A549 (cell line): ENCODE data around the gene CD48. TPM values are rescaled to one million over a fixed set of nuclear protein-coding genes. Genes with fewer than 3 reads are reported as not detected.
"Not testable (repeated sequence)": the region's sequence is repeated elsewhere in the genome, so short reads cannot be mapped to it uniquely, and the experiment has no call there.

ENCODE experiments used
- ATAC-seq, 2 experiments: fragments of 200-7000 bp in 1 of 2; fragments of >200 bp in 1 of 2; cut with Nextera tagmentation in 1 of 2; cut with Tn5 transposase in 1 of 2; 3 replicates each; pipeline versions ENCODE4 v1.8.0 to v1.9.1; 2018 to 2020; ENCODE audit warnings: mild to moderate bottlenecking in 1 of 2, moderate library complexity in 1 of 2
- CTCF ChIA-PET: fragments of 300-600 bp; sonication (Branson Sonifier 250); formaldehyde crosslinking; extraction: SDS; loops from one replicate; lab custom pipeline; 2021; ENCODE audit warnings: antibody characterized with exemption, inconsistent platforms; lab: Yijun Ruan, JAX
- POLR2A ChIA-PET: fragments of 350-600 bp; formaldehyde crosslinking; extraction: SDS; loops from one replicate; lab custom pipeline; 2021; ENCODE audit warnings: antibody characterized with exemption, inconsistent platforms; lab: Yijun Ruan, JAX
- DNase-seq, 2 experiments: peaks; one replicate each; pipeline versions ENCODE4 v3.0.0 to v3.0.0-alpha.2; 2011 to 2016; ENCODE audit warnings: low read depth in 1 of 2, low spot score in 1 of 2
- FAIRE-seq: peaks from 2 replicates; lab custom pipeline; 2011; peaks lifted over from hg19 to GRCh38; lab: Jason Lieb, UNC
- H3K27ac ChIP-seq, 2 experiments: fragments of >200 bp; sonication (Bioruptor Twin); formaldehyde crosslinking; 3 replicates each; pipeline ENCODE4 v1.5.1; 2016 to 2017
- H3K4me1 ChIP-seq: fragments of >200 bp; sonication (Bioruptor Twin); formaldehyde crosslinking; 3 replicates; pipeline ENCODE4 v1.6.1; 2016
- H3K4me2 ChIP-seq: fragments of >200 bp; sonication (Bioruptor Twin); formaldehyde crosslinking; 3 replicates; pipeline ENCODE4 v1.6.1; 2016
- H3K4me3 ChIP-seq: fragments of >200 bp; sonication (Bioruptor Twin); formaldehyde crosslinking; 3 replicates; pipeline ENCODE4 v1.5.1; 2016
- H3K9me3 ChIP-seq: fragments of >200 bp; sonication (Bioruptor Twin); formaldehyde crosslinking; 3 replicates; pipeline ENCODE4 v1.6.1; 2016
- CEBPB ChIP-seq, 2 experiments: fragments of >200 bp in 1 of 2; sonication (Bioruptor Twin) in 1 of 2; formaldehyde crosslinking in 1 of 2; IDR thresholded peaks; 2 replicates each; pipeline ENCODE4 v1.6.1; 2012 to 2016
- ESRRA ChIP-seq: fragments of 150-350 bp; IDR thresholded peaks from 2 replicates; pipeline ENCODE4 v1.6.1; 2014; ENCODE audit warnings: mild to moderate bottlenecking, low read length, borderline replicate concordance
- JUN ChIP-seq, 2 experiments: fragments of >200 bp; sonication (Bioruptor Twin); formaldehyde crosslinking; IDR thresholded peaks; 2 replicates in 1 of 2; 3 replicates in 1 of 2; pipeline ENCODE4 v1.6.1; 2016 to 2017
- KDM1A ChIP-seq: fragments of 200-600 bp; sonication (generic); IDR thresholded peaks from 2 replicates; pipeline ENCODE4 v1.6.1; 2016; ENCODE audit warnings: low read depth, mild to moderate bottlenecking
- KDM5A ChIP-seq: fragments of 200-600 bp; sonication (generic); IDR thresholded peaks from 2 replicates; pipeline ENCODE4 v1.6.1; 2016; ENCODE audit warnings: antibody characterized with exemption, mild to moderate bottlenecking
- NFE2L2 ChIP-seq: fragments of 150-350 bp; conservative IDR thresholded peaks from 2 replicates; pipeline ENCODE4 v1.6.1; 2014; ENCODE audit warnings: low read length
- POLR2A ChIP-seq: IDR thresholded peaks from 2 replicates; pipeline ENCODE4 v1.6.1; 2012; ENCODE audit warnings: mild to moderate bottlenecking, low read length
- RAD21 ChIP-seq, 2 experiments: fragments of >200 bp in 1 of 2; sonication (Bioruptor Twin) in 1 of 2; formaldehyde crosslinking in 1 of 2; IDR thresholded peaks in 1 of 2; conservative IDR thresholded peaks in 1 of 2; 2 replicates in 1 of 2; 3 replicates in 1 of 2; pipeline ENCODE4 v1.6.1; 2012 to 2018; ENCODE audit warnings: inconsistent platforms in 1 of 2
- RCOR1 ChIP-seq: fragments of 150-350 bp; IDR thresholded peaks from 2 replicates; pipeline ENCODE4 v1.6.1; 2014; ENCODE audit warnings: antibody characterized with exemption, low read length, low read depth
- SREBF2 ChIP-seq: fragments of 450-650 bp; IDR thresholded peaks from 2 replicates; pipeline ENCODE4 v1.6.1; 2014; ENCODE audit warnings: mild to moderate bottlenecking, moderate library complexity
- TP53 ChIP-seq: fragments of 250-450 bp; sonication (Bioruptor Pico); IDR thresholded peaks from 2 replicates; pipeline ENCODE4 v1.5.0; 2021; ENCODE audit warnings: mild to moderate bottlenecking, moderate library complexity
- WGBS: methylation state at CpG from one replicate; pipeline ENCODE4 v1.1.6; 2017; ENCODE audit errors: missing lambda C conversion rate; 5-methylcytosine and 5-hydroxymethylcytosine counted together
- polyA plus RNA-seq, 4 experiments: library from polyadenylated mRNA; depleted of rRNA in 3 of 4; stranded (reverse); fragments of >200 nt; fragmentation: RNase III in 1 of 4; extraction: RNeasy Plus Mini Kit Qiagen cat#74134 plus additional on column Dnase treatment in 1 of 4; gene quantifications; 2 replicates in 3 of 4; 3 replicates in 1 of 4; pipeline ENCODE4 v1.2.3, GENCODE V29; 2011 to 2017
- TF ChIP-seq, protein P1 (sequence below): fragments of 150-350 bp; IDR thresholded peaks from 2 replicates; pipeline ENCODE4 v1.6.1; 2014; ENCODE audit warnings: low read depth, mild to moderate bottlenecking, low read length
- TF ChIP-seq, protein P2 (sequence below): IDR thresholded peaks from 2 replicates; pipeline ENCODE4 v1.6.1; 2012

Gene CD48
- polyA plus RNA-seq, 2 of the 4 experiments (the other 2 are of a cell fraction): not detected

DNA sequence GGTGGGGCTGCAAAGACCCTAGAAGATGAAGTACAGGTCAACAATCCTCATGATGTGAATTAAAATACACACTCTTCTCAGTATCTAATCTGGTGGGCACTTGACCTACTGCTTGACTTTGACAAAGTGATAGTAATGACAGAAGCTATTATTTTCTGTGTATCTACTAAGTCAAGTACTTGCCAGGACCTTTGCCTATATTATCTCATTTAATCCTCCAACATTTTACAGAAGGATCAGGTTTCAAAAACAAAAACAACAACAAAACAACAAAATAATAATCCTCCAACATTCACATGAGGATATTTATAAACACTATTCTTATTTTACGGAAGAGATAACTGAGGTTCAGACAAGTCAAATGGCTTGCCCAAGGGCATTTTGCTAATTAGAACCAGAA lies 4.4 kb upstream of the CD48 start:
- ChIA-PET CTCF (interaction anchor here (0.6 to 3.3 kb wide), 7 partner anchors 9 to 1584 kb away, joined by 3 to 14 read pairs (median 5); partner anchors contain the start of gene KLHDC9), POLR2A (no interaction called here)
- Histone ChIP-seq H3K4me1 (no peaks in the 10 kb centered on the region; the same call in 2 of the 3 replicates), H3K4me2 (no peak overlapping the region), H3K27ac (no peak overlapping the region), H3K9me3 (no peaks in the 10 kb centered on the region), H3K4me3 (no peak overlapping the region)
- TF ChIP-seq KDM1A (no peak), RCOR1 (no peak), NFE2L2 (no peak)
- DNase-seq (no peak), ATAC-seq (no peak), FAIRE-seq (no peak)
- 85% methylated on average over 1 of the region's 1 CpG for WGBS

DNA sequence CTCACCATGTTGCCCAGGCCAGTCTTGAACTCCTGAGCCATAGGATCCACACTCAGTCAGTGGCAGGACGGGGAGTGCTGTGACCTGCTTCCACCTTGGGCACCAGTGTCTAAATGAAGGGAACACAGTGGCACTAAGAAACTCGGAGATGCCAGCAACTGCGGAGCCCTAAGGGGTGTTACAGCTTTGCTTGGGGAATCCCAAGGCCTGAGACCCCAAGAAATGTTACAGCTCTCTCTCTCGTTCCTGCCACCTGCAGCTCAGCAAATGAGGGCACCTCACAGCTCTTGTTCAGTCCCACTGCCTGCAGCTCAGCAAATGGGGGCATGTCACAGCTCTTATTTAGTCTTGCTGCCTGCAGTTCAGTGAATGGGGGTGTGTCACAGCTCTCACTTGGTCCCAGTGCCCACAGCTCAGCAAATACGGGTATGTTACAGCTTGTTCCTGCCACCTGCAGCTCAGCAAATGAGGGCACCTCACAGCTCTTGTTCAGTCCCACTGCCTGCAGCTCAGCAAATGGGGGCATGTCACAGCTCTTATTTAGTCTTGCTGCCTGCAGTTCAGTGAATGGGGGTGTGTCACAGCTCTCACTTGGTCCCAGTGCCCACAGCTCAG lies 2.5 kb upstream of the CD48 start:
- H3K9me3 ChIP-seq, POLR2A ChIA-PET, ATAC-seq, FAIRE-seq, H3K4me1 ChIP-seq, H3K27ac ChIP-seq, DNase-seq, H3K4me3 ChIP-seq, H3K4me2 ChIP-seq: not testable (repeated sequence)
- CTCF ChIA-PET: interaction anchor here (0.6 to 3.3 kb wide), 3 partner anchors 12 to 238 kb away, joined by 3 to 14 read pairs (median 7); no protein-coding TSS in a partner anchor
- WGBS: 47% methylated on average over 3 of the region's 5 CpGs

DNA sequence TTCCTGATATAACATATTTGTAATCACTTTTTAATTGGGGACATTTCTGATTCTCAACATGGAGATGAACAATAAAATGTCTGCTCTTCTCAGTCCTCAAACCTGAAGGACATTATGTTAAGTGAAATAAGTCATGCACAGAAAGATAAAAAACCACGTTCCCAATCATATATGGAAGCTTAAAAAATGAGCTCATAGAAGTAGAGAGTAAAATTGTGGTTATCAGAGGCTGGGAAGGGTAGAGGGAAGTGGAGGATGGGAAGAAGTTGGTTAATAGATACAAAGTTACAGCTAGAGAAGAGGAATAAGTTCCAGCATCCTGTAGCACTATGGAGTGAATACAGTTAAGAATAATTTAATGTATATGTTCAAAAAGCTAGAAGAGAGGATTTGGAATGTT lies 1.5 kb upstream of the CD48 start:
- H3K4me2 ChIP-seq: no peak overlapping the region
- FAIRE-seq (no peak), DNase-seq (no peak), ATAC-seq (no peak)
- CTCF ChIA-PET: interaction anchor here (0.9 to 1.6 kb wide), 3 partner anchors 239 to 277 kb away, joined by 3 to 6 read pairs (median 4); partner anchors contain the start of gene ITLN2
- WGBS: 0% methylated on average over 1 of the region's 1 CpG
- no peaks in the 10 kb centered on the region for H3K4me1 ChIP-seq
- no peak overlapping the region for H3K27ac ChIP-seq
- H3K4me3 ChIP-seq: no peak overlapping the region
- no peaks in the 10 kb centered on the region for H3K9me3 ChIP-seq
- POLR2A ChIA-PET: no interaction called here
- TF ChIP-seq SREBF2 (no peak), CEBPB (IDR thresholded peaks at IDR 0.05) (no peak), NFE2L2 (no peak), RAD21 (conservative IDR thresholded peaks at IDR 0.05 in 1 of 2, IDR thresholded peaks at IDR 0.05 in 1 of 2) (no peak), POLR2A (no peak)
- TF ChIP-seq, protein P1, sequence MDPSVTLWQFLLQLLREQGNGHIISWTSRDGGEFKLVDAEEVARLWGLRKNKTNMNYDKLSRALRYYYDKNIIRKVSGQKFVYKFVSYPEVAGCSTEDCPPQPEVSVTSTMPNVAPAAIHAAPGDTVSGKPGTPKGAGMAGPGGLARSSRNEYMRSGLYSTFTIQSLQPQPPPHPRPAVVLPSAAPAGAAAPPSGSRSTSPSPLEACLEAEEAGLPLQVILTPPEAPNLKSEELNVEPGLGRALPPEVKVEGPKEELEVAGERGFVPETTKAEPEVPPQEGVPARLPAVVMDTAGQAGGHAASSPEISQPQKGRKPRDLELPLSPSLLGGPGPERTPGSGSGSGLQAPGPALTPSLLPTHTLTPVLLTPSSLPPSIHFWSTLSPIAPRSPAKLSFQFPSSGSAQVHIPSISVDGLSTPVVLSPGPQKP: no peak

DNA sequence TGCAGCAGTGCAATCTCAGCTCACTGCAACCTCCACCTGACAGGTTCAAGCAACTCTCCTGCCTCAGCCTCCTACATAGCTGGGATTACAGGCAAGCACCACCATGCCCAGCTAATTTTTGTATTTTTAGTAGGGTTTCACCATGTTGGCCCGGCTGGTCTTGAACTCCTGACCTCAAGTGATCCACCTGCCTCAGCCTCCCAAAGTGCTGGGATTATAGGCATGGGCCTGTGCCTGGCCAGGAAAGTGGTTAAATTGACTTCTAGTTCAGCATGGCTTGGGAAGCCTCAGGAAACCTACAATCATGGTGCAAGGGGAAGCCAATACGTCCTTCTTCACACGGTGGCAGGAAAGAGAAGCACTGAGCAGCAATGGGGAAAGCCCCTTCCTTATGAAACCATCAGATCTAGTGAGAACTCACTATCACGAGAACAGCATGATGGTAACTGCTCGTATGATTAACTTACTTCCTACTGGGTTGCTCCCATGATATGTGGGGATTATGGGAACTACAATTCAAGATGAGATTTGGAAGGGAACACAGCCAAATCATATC lies 981 bp upstream of the CD48 start:
- DNase-seq, ATAC-seq, H3K9me3 ChIP-seq, FAIRE-seq, H3K4me2 ChIP-seq, H3K4me3 ChIP-seq, H3K27ac ChIP-seq, H3K4me1 ChIP-seq, POLR2A ChIA-PET: not testable (repeated sequence)
- WGBS: 59% methylated on average over 5 of the region's 5 CpGs
- CTCF ChIA-PET: interaction anchor here (0.9 to 1.6 kb wide), 4 partner anchors 239 to 278 kb away, joined by 3 to 6 read pairs (median 4); partner anchors contain the start of gene ITLN2

DNA sequence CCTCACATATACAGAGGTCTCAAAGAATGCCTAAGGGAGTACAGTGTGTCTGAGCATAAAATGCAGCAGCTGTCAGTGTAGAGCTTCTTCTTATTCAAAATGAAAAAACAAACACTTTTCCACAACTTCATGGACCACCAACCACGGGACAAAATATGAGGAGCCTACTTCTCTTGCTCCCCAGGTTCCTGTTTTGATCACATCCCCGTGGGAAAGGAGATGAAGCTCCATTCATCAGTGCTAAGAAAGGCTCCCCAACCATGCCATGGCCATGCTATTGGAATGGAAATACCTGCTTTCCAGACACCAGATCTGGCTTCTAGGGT lies 383 bp downstream of the CD48 start:
- WGBS: 7% methylated on average over 2 of the region's 2 CpGs
- no peak for DNase-seq
- H3K4me2 ChIP-seq: no peak overlapping the region
- ATAC-seq: no peak
- POLR2A ChIA-PET: no interaction called here
- no peak overlapping the region for H3K27ac ChIP-seq
- H3K9me3 ChIP-seq: no peaks in the 10 kb centered on the region
- CTCF ChIA-PET: interaction anchor here (0.6 to 1.3 kb wide), 3 partner anchors 36 to 280 kb away, joined by 3 to 4 read pairs (median 3); no protein-coding TSS in a partner anchor
- no peaks in the 10 kb centered on the region for H3K4me1 ChIP-seq
- TF ChIP-seq KDM5A (no peak), JUN (IDR thresholded peaks at IDR 0.05) (no peak), TP53 (CRISPR knock-in tag) (no peak), ESRRA (no peak)
- TF ChIP-seq, protein P2, sequence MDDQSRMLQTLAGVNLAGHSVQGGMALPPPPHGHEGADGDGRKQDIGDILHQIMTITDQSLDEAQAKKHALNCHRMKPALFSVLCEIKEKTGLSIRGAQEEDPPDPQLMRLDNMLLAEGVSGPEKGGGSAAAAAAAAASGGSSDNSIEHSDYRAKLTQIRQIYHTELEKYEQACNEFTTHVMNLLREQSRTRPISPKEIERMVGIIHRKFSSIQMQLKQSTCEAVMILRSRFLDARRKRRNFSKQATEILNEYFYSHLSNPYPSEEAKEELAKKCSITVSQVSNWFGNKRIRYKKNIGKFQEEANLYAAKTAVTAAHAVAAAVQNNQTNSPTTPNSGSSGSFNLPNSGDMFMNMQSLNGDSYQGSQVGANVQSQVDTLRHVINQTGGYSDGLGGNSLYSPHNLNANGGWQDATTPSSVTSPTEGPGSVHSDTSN: no peak
- no peak for FAIRE-seq
- H3K4me3 ChIP-seq: no peak overlapping the region
